ENCODE measurements around the gene KRT84. TPM values are rescaled to one million over a fixed set of nuclear protein-coding genes. Genes with fewer than 3 reads are reported as not detected.
"Not testable (repeated sequence)": the region's sequence is repeated elsewhere in the genome, so short reads cannot be mapped to it uniquely, and the experiment has no call there.

KRT84 gene
- total RNA-seq, 1 donor = not detected

GRCh38 chr12:52413202-52413601 lies 27.8 kb upstream of the KRT84 start:
- H3K4me3 ChIP-seq (ENCODE audit: low read depth, low read length) = no peak overlapping the region
- no peak for DNase-seq (ENCODE audit: low read depth)

GRCh38 chr12:52411815-52412214 lies 26.4 kb upstream of the KRT84 start:
- TF ChIP-seq, protein P1, sequence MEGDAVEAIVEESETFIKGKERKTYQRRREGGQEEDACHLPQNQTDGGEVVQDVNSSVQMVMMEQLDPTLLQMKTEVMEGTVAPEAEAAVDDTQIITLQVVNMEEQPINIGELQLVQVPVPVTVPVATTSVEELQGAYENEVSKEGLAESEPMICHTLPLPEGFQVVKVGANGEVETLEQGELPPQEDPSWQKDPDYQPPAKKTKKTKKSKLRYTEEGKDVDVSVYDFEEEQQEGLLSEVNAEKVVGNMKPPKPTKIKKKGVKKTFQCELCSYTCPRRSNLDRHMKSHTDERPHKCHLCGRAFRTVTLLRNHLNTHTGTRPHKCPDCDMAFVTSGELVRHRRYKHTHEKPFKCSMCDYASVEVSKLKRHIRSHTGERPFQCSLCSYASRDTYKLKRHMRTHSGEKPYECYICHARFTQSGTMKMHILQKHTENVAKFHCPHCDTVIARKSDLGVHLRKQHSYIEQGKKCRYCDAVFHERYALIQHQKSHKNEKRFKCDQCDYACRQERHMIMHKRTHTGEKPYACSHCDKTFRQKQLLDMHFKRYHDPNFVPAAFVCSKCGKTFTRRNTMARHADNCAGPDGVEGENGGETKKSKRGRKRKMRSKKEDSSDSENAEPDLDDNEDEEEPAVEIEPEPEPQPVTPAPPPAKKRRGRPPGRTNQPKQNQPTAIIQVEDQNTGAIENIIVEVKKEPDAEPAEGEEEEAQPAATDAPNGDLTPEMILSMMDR (IDR thresholded peaks at IDR 0.05; ENCODE audit: insufficient read depth, low read length) = no peak
- H3K4me3 ChIP-seq (ENCODE audit: low read depth, low read length) = no peak overlapping the region
- no peak for DNase-seq (ENCODE audit: low read depth)

More at GRCh38 chr12:52413202-52413601, 27.8 kb upstream of the KRT84 start:
- TF ChIP-seq, protein P1 (IDR thresholded peaks at IDR 0.05; ENCODE audit: insufficient read depth, low read length) = no peak

GRCh38 chr12:52410589-52411248 lies 25.3 kb upstream of the KRT84 start:
- not testable (repeated sequence) for DNase-seq (ENCODE audit: low read depth); H3K4me3 ChIP-seq (ENCODE audit: low read depth, low read length)

DNA sequence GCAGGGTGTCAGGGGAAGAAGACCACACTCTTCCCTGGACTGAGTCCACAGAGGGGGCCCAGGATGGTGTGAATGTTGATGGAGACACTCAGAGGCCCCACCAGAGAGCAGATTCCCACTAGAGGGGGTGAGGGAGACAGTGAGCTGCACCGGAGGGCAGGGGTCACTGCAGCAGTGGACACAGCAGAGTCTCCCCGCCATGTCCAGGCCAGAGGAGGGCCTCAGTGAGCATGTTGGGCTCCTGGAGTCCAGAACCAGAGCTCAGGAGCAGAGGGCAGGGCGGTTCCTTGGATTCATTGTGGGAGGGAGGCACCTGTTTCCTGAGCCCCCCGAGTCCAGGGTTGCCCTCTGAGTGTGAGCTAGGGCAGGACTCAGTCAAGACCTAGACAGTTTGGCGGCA lies 22.5 kb upstream of the KRT84 start:
- TF ChIP-seq, protein P1 (IDR thresholded peaks at IDR 0.05; ENCODE audit: insufficient read depth, low read length) = no peak
- no peak overlapping the region for H3K4me3 ChIP-seq (ENCODE audit: low read depth, low read length)
- DNase-seq (ENCODE audit: low read depth) = no peak

GRCh38 chr12:52405922-52406385 lies 20.5 kb upstream of the KRT84 start, which contains the start of gene KRT82:
KRT82 (minus strand) TSS chr12:52406335; CDS start chr12:52406277, 58 bp downstream.
- DNase-seq (ENCODE audit: low read depth) = no peak
- no peak within 1 kb of the TSS for H3K4me3 ChIP-seq (ENCODE audit: low read depth, low read length)
- TF ChIP-seq, protein P1 (IDR thresholded peaks at IDR 0.05; ENCODE audit: insufficient read depth, low read length) = no peak

DNA sequence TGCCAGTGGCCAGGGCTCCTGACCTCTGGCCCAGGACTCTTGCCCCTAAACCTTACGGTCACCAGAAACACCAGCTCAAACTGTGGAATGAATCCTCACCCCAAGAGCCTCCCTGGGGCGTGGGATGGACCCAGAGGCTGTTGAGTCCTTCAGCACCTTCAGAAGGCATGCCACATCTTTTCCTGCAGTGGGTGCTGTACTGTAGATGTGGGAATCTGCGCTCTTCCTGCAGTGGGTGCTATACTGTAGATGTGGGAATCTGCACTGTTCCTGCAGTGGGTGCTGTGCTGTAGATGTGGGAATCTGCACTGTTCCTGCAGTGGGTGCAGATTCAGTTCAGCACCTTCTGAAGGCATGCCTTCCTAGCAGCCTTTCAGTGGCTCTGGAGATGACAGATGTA lies 19.5 kb upstream of the KRT84 start:
- no peak overlapping the region for H3K4me3 ChIP-seq (ENCODE audit: low read depth, low read length)
- TF ChIP-seq, protein P1 (IDR thresholded peaks at IDR 0.05; ENCODE audit: insufficient read depth, low read length) = no peak
- DNase-seq (ENCODE audit: low read depth) = no peak

- TF ChIP-seq, protein P1 (IDR thresholded peaks at IDR 0.05; ENCODE audit: insufficient read depth, low read length) = no peak
- H3K4me3 ChIP-seq (ENCODE audit: low read depth, low read length) = no peak overlapping the region
- DNase-seq (ENCODE audit: low read depth) = no peak
Observed at GRCh38 chr12:52403561-52403960, 18.1 kb upstream of the KRT84 start.

Data from fibroblast of the aortic adventitia (primary cell).